Activated CD4-positive, alpha-beta T cell treated with anti-CD3 and anti-CD28 coated beads, Interleukin-2, Interleukin-6, amounts not matched to agents 100 ng/mL and 50 ng/mL, durations not matched to agents 16 hours and 8 hours (primary cell): ENCODE data around the gene APBA2.

Experiments used
- DNase-seq: peaks from one replicate; pipeline ENCODE4 v3.0.0-alpha.2; 2020

APBA2 gene

DNA sequence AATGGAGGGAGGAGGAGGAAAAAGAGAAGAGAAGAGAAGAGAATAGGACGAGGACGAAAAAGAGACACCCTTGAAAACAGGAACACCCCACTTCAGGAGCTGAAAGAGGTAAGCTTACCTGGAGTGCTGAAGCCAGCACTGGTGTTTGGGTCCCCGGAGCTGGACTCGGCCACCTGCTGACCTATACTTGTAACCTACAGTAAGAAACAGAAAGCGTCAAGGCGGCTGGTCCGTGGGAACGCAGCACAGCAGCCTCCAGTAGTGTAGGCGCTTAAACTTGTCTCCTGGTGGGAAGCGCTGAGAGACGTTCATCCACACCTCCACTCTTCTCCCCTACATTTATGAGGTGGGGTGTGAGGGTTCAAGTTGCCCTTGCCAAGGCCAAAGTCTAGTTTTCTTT is 242.9 kb downstream of the APBA2 start:
- DNase-seq = no peak

- DNase-seq = no peak
Measured at GRCh38 chr15:29129221-29129620, 243.4 kb downstream of the APBA2 start.

- no peak for DNase-seq
Measured at GRCh38 chr15:29129926-29130325, 244.2 kb downstream of the APBA2 start.

- DNase-seq = no peak
Measured at GRCh38 chr15:29130476-29130875, 244.7 kb downstream of the APBA2 start.

GRCh38 chr15:29130951-29131839 is 245.4 kb downstream of the APBA2 start:
- DNase-seq = no peak

DNA sequence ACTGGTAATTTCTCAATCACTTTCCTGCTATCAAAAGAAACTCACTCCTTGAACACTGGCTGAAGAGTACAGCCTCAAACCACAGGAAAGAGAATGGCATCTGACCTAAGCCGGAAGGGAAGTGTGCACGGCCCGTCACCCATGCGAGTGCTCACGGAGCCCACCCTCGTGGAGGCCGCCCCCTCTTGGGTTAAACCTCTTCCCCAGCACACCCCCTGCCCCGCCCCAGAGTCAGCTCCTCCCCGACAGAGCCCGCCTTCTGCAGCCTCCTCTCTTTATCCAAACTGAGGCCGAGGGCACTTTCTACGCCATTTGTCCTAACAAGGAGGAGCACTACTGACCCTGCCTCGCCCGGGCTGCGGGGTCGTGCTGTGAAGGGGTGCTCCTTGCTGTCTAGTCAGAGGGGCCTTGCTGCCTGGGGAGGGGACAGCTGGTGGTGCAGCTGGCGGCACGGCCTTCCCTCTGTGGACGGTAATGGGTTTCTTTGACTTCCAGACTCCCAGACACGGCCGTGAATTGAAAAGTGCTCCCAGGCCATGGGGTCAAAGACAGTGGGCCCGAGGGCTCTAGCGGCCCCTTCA is 246.2 kb downstream of the APBA2 start:
- DNase-seq = no peak

DNA sequence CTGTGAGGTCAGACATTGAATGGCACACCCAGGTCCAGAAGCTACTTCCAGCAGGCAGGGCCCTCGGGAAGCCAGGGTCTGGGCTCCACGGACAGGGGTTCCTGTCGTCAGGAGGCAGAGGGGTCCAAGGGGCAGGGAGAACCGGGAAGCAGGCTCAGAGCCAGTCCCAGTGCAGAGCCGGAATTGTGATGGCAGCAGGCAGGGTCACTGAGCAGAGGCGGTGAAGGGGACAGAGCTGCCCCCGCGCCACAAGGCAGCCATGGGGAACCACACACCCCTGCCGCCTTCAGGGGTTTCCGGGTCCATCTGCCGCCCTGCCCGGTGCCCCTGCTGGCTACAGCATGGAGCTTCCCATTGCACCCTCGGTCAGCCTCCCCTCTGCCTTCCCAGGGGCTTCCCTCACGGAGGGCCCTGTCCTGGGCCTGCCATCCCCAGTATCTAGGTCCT is 247.0 kb downstream of the APBA2 start:
- no peak for DNase-seq

- DNase-seq = no peak
Measured at GRCh38 chr15:29133321-29133720, 247.5 kb downstream of the APBA2 start.

DNA sequence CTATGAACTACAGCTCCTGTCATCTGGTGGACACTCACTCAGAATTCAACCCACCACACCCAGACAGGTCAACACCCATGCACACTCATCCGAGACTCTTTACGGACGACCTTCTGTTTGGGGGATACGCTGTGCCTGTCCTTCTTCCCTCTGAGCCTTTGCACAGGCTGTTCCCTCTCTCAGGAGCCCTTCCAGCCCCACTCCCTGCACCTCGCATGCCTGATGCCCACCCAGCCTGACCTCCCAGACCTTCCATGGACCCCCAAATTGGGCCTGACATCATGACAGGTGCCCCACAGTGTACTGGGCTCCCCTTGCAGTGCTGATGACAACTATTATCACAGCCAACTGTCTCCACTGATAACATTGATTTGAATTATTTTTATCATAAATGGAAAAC is 248.0 kb downstream of the APBA2 start:
- DNase-seq = no peak

GRCh38 chr15:29134239-29134638 is 248.5 kb downstream of the APBA2 start:
- DNase-seq = no peak

DNA sequence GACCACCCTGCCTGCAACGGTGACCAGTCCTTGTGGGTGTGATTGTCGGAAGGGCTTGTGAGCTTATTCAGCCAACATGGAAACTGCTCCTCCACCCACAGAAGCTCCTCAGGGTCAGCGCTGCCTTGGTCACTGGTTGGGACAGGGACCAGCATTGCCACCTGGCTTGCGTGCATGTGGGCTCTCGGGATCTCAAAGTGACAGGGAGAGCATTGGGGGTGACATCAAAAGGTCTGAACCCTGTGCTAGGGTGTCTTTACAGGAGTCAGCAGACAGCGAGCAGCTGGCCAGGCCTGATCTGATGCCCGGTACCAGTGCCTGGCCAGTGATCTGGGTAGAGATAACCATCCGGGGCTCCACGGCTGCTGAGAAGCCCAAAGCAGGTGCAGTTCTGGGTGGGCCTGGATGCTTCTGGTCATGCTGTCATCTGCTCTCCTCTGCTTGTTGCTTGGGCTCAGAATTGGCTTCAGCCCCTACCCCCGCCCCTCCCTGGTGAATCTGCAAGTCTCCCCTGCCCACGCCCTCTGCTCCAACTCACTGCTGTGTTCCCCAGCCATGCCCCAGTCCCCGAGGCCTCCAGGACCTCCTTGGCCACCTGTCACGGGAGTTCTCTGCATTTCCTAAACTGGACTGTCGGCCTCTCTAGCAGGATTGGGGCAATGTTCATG is 249.0 kb downstream of the APBA2 start:
- DNase-seq = no peak

DNA sequence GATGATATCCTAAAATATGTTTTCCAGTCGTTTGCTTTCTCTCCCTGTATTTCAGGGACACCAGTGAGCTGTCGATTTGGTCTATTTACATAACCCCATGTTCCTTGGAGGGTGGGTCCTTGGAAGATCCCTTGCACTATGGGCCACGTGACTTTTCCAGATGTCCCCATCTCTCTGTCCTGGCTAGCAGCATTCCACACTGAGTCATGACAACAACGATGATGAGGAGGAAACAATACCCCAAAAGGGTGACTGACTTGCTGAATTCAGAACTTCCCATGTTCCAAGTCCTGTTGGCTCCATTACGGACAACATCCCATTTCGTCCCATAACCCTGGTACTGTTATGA is 249.5 kb downstream of the APBA2 start:
- no peak for DNase-seq

GRCh38 chr15:29135702-29136646 is 250.2 kb downstream of the APBA2 start:
- no peak for DNase-seq

- no peak for DNase-seq
Measured at GRCh38 chr15:29138260-29138659, 252.5 kb downstream of the APBA2 start.

- DNase-seq = no peak
Measured at GRCh38 chr15:29139072-29139471, 253.3 kb downstream of the APBA2 start.

GRCh38 chr15:29139540-29140459 is 254.0 kb downstream of the APBA2 start:
- peak; percentile 73 for DNase-seq

DNA sequence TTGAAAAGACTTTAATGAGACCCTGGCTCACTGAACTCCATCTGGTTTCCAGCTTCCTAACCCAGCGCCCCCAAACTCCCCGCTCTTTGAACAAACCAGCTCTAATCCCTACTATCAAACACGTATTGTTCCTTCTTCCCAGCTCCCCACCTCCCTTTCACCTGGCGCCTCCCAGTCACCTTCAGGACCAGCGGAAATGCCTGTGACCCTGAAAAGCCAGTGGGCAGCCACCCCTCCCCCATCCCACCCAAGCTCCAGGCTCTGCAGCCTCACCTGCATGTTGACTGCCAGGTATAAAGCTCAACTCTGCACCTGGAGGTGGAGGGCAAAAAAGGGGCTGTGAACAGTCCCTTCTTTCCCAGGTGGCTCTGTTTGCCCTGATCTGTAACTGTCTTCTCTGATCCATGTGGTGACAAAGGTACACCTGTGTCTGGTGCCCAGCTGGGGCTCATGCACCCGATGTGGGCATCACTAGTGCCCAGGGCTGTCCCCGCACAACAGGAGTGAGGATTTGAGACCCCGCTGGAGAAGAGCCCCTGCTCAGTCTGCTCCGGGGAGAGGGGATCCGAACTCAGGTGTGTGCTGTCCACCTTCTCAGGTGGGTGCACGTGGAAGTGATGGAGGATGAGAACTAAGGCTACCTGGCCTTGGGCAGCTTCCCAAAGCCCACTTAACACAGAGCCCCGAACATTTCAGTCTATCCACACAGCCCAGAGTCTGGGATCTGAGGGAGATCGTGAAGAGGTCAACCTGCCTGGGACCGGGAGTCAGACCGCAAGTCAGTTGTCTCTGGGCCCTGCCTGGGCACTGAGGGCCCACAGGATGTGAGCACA is 254.9 kb downstream of the APBA2 start:
- no peak for DNase-seq

GRCh38 chr15:29141308-29142128 is 255.7 kb downstream of the APBA2 start:
- no peak for DNase-seq

GRCh38 chr15:29142129-29142747 is 256.5 kb downstream of the APBA2 start:
- no peak for DNase-seq
